Suprapubic skin (tissue), 4 donors: ENCODE data around the gene UGT2A2. TPM values are rescaled to one million over a fixed set of nuclear protein-coding genes. Genes with fewer than 3 reads are reported as not detected.

Source experiments
- DNase-seq, 2 donors: peaks; one replicate each; pipeline ENCODE4 v3.0.0-alpha.2; 2019; ENCODE audit warnings: low spot score in 2 of 2
- H3K27ac ChIP-seq: fragments of 200-600 bp; sonication (generic); one replicate; pipeline ENCODE4 v1.5.1; 2019
- H3K27me3 ChIP-seq: fragments of 200-600 bp; sonication (generic); one replicate; pipeline ENCODE4 v1.5.1; 2019
- H3K36me3 ChIP-seq: fragments of 200-600 bp; sonication (generic); one replicate; pipeline ENCODE4 v1.5.1; 2019
- H3K4me1 ChIP-seq: fragments of 200-600 bp; sonication (generic); one replicate; pipeline ENCODE4 v1.5.1; 2019
- H3K4me3 ChIP-seq: fragments of 200-600 bp; sonication (generic); one replicate; pipeline ENCODE4 v1.5.1; 2019; ENCODE audit warnings: mild to moderate bottlenecking
- H3K9me3 ChIP-seq: fragments of 200-600 bp; sonication (generic); one replicate; pipeline ENCODE4 v1.5.1; 2019
- CTCF ChIP-seq, 2 donors: fragments of 200-600 bp in 1 of 2; fragments of 450-650 bp in 1 of 2; sonication (generic) in 1 of 2; IDR thresholded peaks; one replicate each; pipeline ENCODE4 v1.5.1; 2016 to 2019; ENCODE audit warnings: antibody characterized with exemption in 2 of 2, mild to moderate bottlenecking in 1 of 2, moderate library complexity in 1 of 2
- EP300 ChIP-seq: sonication (generic); formaldehyde crosslinking; IDR thresholded peaks from one replicate; pipeline ENCODE4 v1.6.1; 2017; ENCODE audit warnings: antibody characterized with exemption
- POLR2A ChIP-seq, 2 donors: fragments of 450-650 bp; IDR thresholded peaks; one replicate each; pipeline ENCODE4 v1.6.1; 2017; ENCODE audit warnings: antibody characterized with exemption in 2 of 2, mild to moderate bottlenecking in 2 of 2, moderate library complexity in 2 of 2
- POLR2AphosphoS5 ChIP-seq, 3 donors: sonication (generic); formaldehyde crosslinking; IDR thresholded peaks; one replicate each; pipeline ENCODE4 v1.6.1; 2017; ENCODE audit warnings: antibody characterized with exemption in 3 of 3
- WGBS: methylation state at CpG from one replicate; pipeline ENCODE4 v1.1.5; 2018; 5-methylcytosine and 5-hydroxymethylcytosine counted together
- total RNA-seq, 4 donors: library from RNA; depleted of rRNA; stranded (reverse); fragments of >200 nt; gene quantifications; one replicate each; pipeline ENCODE4 v1.1.0, GENCODE V29; 2016

The UGT2A2 gene
- total RNA-seq, 4 donors from 2014 or later, result not detected

- H3K27ac ChIP-seq, result no peak overlapping the region
- DNase-seq, result no peak
- H3K9me3 ChIP-seq, result no peaks in the 10 kb centered on the region
- WGBS, result 70% methylated on average over 6 of the region's 6 CpGs
- TF ChIP-seq POLR2A (IDR thresholded peaks at IDR 0.05), result no peak
- TF ChIP-seq EP300, result no peak
- no peak for TF ChIP-seq POLR2AphosphoS5 (IDR thresholded peaks at IDR 0.05)
- H3K27me3 ChIP-seq, result no peaks in the 10 kb centered on the region
- no peak overlapping the region for H3K4me3 ChIP-seq
- no peaks in the 10 kb centered on the region for H3K4me1 ChIP-seq
- H3K36me3 ChIP-seq, result no peaks in the 10 kb centered on the region
Observed at GRCh38 chr4:69656653-69657158, 17.3 kb upstream of the UGT2A2 start.

- Histone ChIP-seq H3K4me3 (no peak within 1 kb of the TSS), H3K27ac (no peak within 1 kb of the TSS), H3K27me3 (no peaks in the 10 kb centered on the region), H3K4me1 (no peaks in the 10 kb centered on the region), H3K36me3 (no peaks in the 10 kb centered on the region), H3K9me3 (no peaks in the 10 kb centered on the region)
- WGBS, result 76% methylated on average over 1 of the region's 1 CpG
- no peak for DNase-seq
- TF ChIP-seq POLR2AphosphoS5 (IDR thresholded peaks at IDR 0.05), result no peak
- no peak for TF ChIP-seq POLR2A (IDR thresholded peaks at IDR 0.05)
- TF ChIP-seq EP300, result no peak
- no peak for TF ChIP-seq CTCF (IDR thresholded peaks at IDR 0.05)
Observed at GRCh38 chr4:69653147-69653546, 13.7 kb upstream of the UGT2A2 start, which contains the start of gene UGT2A1. TSS of gene UGT2A1 (minus strand) at chr4:69653247. CDS start at chr4:69647644, 5,603 bp downstream.

DNA sequence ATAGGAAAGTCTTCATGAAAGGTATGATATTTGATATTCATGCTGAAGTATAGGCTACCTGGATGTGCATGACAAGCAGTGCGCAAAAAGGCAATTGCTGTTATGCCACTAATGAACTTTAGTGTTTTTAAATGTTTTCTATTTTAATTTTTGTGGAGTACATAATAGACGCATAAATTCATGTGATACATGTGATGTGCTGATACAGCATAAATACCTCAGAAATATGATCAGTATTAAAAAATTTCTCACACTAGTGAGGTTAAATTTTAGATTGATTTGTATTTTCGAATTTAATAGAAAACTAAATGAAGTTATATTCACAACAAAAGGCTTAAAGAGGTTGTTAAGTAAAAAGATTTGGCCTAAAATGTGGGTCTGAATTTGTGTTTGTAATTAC, 11.4 kb upstream of the UGT2A2 start:
- Histone ChIP-seq H3K36me3 (no peaks in the 10 kb centered on the region), H3K27ac (no peak overlapping the region), H3K9me3 (no peaks in the 10 kb centered on the region), H3K4me3 (no peak overlapping the region), H3K27me3 (no peaks in the 10 kb centered on the region), H3K4me1 (no peaks in the 10 kb centered on the region)
- 68% methylated on average over 3 of the region's 3 CpGs for WGBS
- TF ChIP-seq POLR2A (IDR thresholded peaks at IDR 0.05), result no peak
- no peak for TF ChIP-seq POLR2AphosphoS5 (IDR thresholded peaks at IDR 0.05)
- no peak for TF ChIP-seq CTCF (IDR thresholded peaks at IDR 0.05)
- TF ChIP-seq EP300, result no peak
- no peak for DNase-seq

DNA sequence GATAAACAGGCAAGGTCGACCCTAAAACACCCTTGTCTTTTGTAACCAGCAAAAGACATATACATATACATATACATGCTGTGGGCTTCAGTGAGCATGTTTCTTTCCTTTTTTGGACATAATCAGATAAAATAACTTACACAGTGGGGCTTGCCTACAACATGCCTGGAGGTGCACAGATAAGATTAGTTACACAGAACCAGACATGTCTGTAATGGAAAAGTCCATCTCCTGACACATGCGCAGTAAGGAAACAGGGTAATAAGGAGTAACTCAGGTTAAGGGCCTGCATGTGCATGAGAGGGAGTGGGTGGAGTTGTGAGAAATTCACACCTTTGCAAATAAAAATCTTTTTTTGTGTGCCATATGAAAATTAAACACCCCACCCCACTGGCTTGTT, 10.2 kb upstream of the UGT2A2 start:
- Histone ChIP-seq H3K9me3 (no peaks in the 10 kb centered on the region), H3K27ac (no peak overlapping the region), H3K4me1 (no peaks in the 10 kb centered on the region), H3K4me3 (no peak overlapping the region), H3K36me3 (no peaks in the 10 kb centered on the region), H3K27me3 (no peaks in the 10 kb centered on the region)
- TF ChIP-seq CTCF (IDR thresholded peaks at IDR 0.05), result no peak
- TF ChIP-seq EP300, result no peak
- TF ChIP-seq POLR2AphosphoS5 (IDR thresholded peaks at IDR 0.05), result no peak
- TF ChIP-seq POLR2A (IDR thresholded peaks at IDR 0.05), result no peak
- no peak for DNase-seq
- WGBS, result 50% methylated on average over 2 of the region's 2 CpGs

DNA sequence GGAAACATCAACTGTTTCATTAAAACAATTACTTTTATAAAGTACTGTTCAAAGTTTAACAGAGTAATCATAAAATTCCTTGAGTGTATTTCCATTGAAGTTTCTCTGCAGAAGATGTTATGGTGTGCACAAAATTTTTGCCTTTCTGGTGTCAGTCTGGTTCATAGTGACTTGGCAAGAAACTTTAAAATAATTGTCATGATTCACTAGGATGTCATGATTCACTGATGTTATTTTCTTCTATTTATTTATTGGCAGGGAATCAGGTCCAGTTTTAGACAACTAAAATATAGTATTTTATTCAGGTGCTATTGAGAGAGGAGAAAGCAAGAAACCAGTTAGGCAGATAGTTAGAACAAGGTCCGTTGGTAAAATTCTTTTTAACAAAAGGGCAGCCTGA, 9.8 kb upstream of the UGT2A2 start:
- Histone ChIP-seq H3K4me1 (no peaks in the 10 kb centered on the region), H3K36me3 (no peaks in the 10 kb centered on the region), H3K9me3 (no peaks in the 10 kb centered on the region), H3K4me3 (no peak overlapping the region), H3K27me3 (no peaks in the 10 kb centered on the region), H3K27ac (no peak overlapping the region)
- DNase-seq, result no peak
- 28% methylated on average over 1 of the region's 1 CpG for WGBS
- TF ChIP-seq POLR2AphosphoS5 (IDR thresholded peaks at IDR 0.05) (no peak), CTCF (IDR thresholded peaks at IDR 0.05) (no peak), EP300 (no peak)

DNA sequence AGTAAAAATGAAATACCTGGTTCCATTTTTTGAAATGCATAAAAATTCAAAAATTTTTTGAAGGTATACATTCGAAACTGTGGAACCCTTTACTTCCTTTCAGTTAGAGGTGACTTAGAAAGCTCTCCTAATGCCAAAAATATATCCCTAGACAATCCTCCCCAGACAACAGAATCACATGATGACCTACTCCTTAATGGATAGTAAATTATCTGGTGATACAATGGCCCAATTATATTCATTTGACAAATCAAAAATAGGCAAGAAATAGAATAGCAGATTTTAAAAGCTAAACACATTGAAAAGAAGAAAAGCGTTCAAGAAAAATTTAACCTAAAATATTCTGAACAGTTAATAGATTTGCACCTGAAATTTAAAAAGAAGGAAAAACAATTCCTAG, 3.5 kb upstream of the UGT2A2 start:
- H3K27me3 ChIP-seq, result no peaks in the 10 kb centered on the region
- no peaks in the 10 kb centered on the region for H3K4me1 ChIP-seq
- no peaks in the 10 kb centered on the region for H3K9me3 ChIP-seq
- 82% methylated on average over 2 of the region's 2 CpGs for WGBS
- H3K27ac ChIP-seq, result no peak overlapping the region
- no peak for DNase-seq
- no peaks in the 10 kb centered on the region for H3K36me3 ChIP-seq
- H3K4me3 ChIP-seq, result no peak overlapping the region
- TF ChIP-seq EP300, result no peak
- TF ChIP-seq POLR2AphosphoS5 (IDR thresholded peaks at IDR 0.05), result no peak
- no peak for TF ChIP-seq POLR2A (IDR thresholded peaks at IDR 0.05)
- TF ChIP-seq CTCF (IDR thresholded peaks at IDR 0.05), result no peak
